Osteoblast (primary cell): ENCODE data around the gene FBXL19. TPM values are rescaled to one million over a fixed set of nuclear protein-coding genes. Genes with fewer than 3 reads are reported as not detected.
A peak's percentile ranks its signal among the peaks of the same experiment; 100 is the strongest.

Experiments
- DNase-seq: peaks from one replicate; pipeline ENCODE4 v3.0.0; 2011; ENCODE audit warnings: low spot score, mixed read lengths; ENCODE audit not compliant: insufficient read length; ENCODE audit errors: missing footprints
- H2AFZ ChIP-seq: 2 replicates; pipeline ENCODE4 v1.6.0; 2011; ENCODE audit warnings: mild to moderate bottlenecking, low read length
- H3K27ac ChIP-seq: 2 replicates; pipeline ENCODE4 v1.5.1; 2011; ENCODE audit warnings: mild to moderate bottlenecking, low read depth, low read length, moderate library complexity
- H3K27me3 ChIP-seq: 2 replicates; pipeline ENCODE4 v1.6.0; 2012; ENCODE audit warnings: mild to moderate bottlenecking, control low read depth, inconsistent platforms, low read length, moderate library complexity; ENCODE audit not compliant: insufficient read depth
- H3K36me3 ChIP-seq: 2 replicates; pipeline ENCODE4 v1.5.1; 2011; ENCODE audit warnings: mild to moderate bottlenecking, low read length, control low read depth, moderate library complexity; ENCODE audit not compliant: insufficient read depth
- H3K4me1 ChIP-seq: 2 replicates; pipeline ENCODE4 v1.5.1; 2011; ENCODE audit warnings: mild to moderate bottlenecking, low read length, control low read depth, moderate library complexity; ENCODE audit not compliant: insufficient read depth
- H3K4me2 ChIP-seq: 2 replicates; pipeline ENCODE4 v1.6.0; 2011; ENCODE audit warnings: mild to moderate bottlenecking, low read length; ENCODE audit not compliant: insufficient read depth
- H3K4me3 ChIP-seq: fragments of 200-600 bp; sonication (generic); 3 replicates; pipeline ENCODE4 v1.5.1; 2012; ENCODE audit warnings: mild to moderate bottlenecking, low read length, inconsistent platforms; ENCODE audit not compliant: insufficient read depth
- H3K79me2 ChIP-seq: 2 replicates; pipeline ENCODE4 v1.6.0; 2012; ENCODE audit warnings: mild to moderate bottlenecking, low read length, control low read depth, inconsistent platforms; ENCODE audit not compliant: insufficient read depth
- H3K9me3 ChIP-seq: 2 replicates; pipeline ENCODE4 v1.5.1; 2011; ENCODE audit warnings: low read depth, low read length, control low read depth
- H4K20me1 ChIP-seq: 2 replicates; pipeline ENCODE4 v1.6.0; 2012; ENCODE audit warnings: mild to moderate bottlenecking, low read length, control low read depth; ENCODE audit not compliant: insufficient read depth
- total RNA-seq: library from RNA; depleted of rRNA; stranded (reverse); fragments of >200 nt; gene quantifications from 2 replicates; pipeline ENCODE4 v1.2.3, GENCODE V29; 2012
- TF ChIP-seq, protein P1 (sequence below): IDR thresholded peaks from 2 replicates; pipeline ENCODE4 v1.5.1; 2011; ENCODE audit warnings: mild to moderate bottlenecking, low read depth, low read length, moderate library complexity; ENCODE audit errors: extremely low read depth

Gene FBXL19
- total RNA-seq, 1 donor = 14.5 TPM

DNA sequence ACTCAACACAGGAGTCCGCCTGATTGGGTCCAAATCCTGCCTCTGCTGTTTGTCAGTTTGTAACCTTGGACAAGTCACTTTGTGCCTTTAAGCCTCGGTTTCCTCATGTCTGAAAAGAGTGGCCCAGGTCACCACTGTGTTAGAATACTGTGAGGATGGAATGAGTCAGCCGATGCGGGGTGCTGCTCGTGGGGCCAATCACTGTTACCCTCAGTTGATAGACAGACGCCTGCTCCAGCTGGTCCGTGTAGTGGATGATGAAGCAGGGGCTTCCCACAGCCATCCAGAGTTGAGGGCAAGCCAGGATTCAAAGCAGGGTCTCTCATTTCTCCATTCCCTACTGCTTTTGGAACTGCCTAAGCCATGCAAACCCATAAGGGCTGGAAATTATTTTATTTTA lies 5.8 kb downstream of the FBXL19 start:
- H2AFZ ChIP-seq = no peak overlapping the region
- no peak overlapping the region for H3K27ac ChIP-seq
- H3K4me3 ChIP-seq = no peak overlapping the region
- H3K9me3 ChIP-seq = no peaks in the 10 kb centered on the region
- peaks cover 45% of the 10 kb centered on the region for H3K36me3 ChIP-seq
- no peak overlapping the region for H3K4me2 ChIP-seq
- no peaks in the 10 kb centered on the region for H3K27me3 ChIP-seq
- peak; percentile 18 for DNase-seq
- H3K79me2 ChIP-seq = peaks cover 7% of the 10 kb centered on the region
- H3K4me1 ChIP-seq = peaks cover 10% of the 10 kb centered on the region
- TF ChIP-seq, protein P1, sequence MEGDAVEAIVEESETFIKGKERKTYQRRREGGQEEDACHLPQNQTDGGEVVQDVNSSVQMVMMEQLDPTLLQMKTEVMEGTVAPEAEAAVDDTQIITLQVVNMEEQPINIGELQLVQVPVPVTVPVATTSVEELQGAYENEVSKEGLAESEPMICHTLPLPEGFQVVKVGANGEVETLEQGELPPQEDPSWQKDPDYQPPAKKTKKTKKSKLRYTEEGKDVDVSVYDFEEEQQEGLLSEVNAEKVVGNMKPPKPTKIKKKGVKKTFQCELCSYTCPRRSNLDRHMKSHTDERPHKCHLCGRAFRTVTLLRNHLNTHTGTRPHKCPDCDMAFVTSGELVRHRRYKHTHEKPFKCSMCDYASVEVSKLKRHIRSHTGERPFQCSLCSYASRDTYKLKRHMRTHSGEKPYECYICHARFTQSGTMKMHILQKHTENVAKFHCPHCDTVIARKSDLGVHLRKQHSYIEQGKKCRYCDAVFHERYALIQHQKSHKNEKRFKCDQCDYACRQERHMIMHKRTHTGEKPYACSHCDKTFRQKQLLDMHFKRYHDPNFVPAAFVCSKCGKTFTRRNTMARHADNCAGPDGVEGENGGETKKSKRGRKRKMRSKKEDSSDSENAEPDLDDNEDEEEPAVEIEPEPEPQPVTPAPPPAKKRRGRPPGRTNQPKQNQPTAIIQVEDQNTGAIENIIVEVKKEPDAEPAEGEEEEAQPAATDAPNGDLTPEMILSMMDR = no peak
- H4K20me1 ChIP-seq = peaks cover 9% of the 10 kb centered on the region

DNA sequence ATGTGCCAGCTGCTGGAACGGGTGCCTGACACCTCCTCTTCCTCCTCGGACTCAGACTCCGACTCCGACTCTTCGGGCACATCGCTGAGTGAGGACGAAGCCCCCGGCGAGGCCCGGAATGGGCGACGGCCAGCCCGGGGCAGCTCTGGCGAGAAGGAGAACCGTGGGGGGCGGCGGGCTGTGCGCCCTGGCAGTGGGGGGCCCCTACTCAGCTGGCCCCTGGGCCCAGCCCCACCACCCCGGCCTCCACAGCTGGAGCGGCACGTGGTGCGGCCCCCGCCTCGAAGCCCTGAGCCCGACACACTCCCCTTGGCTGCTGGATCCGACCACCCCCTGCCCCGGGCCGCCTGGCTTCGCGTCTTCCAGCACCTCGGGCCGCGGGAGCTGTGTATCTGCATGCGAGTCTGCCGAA lies 6.8 kb downstream of the FBXL19 start:
- Histone ChIP-seq H2AFZ (no peak overlapping the region), H3K27ac (no peak overlapping the region), H3K4me2 (no peak overlapping the region), H4K20me1 (peaks cover 3% of the 10 kb centered on the region), H3K4me1 (peaks cover under 1% of the 10 kb centered on the region), H3K4me3 (no peak overlapping the region), H3K27me3 (no peaks in the 10 kb centered on the region), H3K9me3 (no peaks in the 10 kb centered on the region), H3K79me2 (peaks cover 2% of the 10 kb centered on the region), H3K36me3 (peaks cover 45% of the 10 kb centered on the region)
- TF ChIP-seq, protein P1 = no peak
- DNase-seq = no peak

DNA sequence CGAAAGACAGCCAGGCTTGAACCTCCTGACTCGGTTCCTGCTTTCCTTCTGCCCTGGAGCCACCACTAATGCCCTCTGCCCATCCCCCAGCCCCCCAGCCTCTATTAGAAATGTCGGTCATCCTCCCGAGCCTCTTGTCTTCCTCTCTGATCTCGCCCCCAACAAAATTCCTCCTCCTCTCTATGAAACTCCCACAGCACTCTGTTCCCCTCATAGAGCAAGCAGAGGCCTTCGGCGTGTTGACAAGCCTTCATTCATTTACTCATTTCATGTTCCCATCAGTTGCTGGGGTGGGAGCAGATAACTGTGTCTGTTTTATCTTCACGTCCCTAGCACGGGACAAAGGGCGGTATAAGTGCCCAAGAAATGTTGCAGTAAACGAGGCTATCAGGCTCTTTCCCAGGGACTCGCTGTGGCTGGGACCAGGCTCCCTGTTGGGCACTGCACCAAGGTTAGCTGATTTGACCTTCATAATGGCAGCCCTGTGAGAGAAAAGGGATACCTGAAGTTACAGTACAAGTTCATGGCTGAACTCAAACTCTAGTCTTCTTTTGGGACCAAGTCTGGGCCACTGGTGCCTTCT lies 7.8 kb downstream of the FBXL19 start:
- no peaks in the 10 kb centered on the region for H3K9me3 ChIP-seq
- peaks cover 47% of the 10 kb centered on the region for H3K36me3 ChIP-seq
- H3K79me2 ChIP-seq = no peaks in the 10 kb centered on the region
- TF ChIP-seq, protein P1 = no peak
- H4K20me1 ChIP-seq = peaks cover 6% of the 10 kb centered on the region
- no peak overlapping the region for H3K27ac ChIP-seq
- peak; percentile 38 for DNase-seq
- H3K4me3 ChIP-seq = no peak overlapping the region
- no peaks in the 10 kb centered on the region for H3K4me1 ChIP-seq
- no peak overlapping the region for H3K4me2 ChIP-seq
- H3K27me3 ChIP-seq = no peaks in the 10 kb centered on the region
- no peak overlapping the region for H2AFZ ChIP-seq

DNA sequence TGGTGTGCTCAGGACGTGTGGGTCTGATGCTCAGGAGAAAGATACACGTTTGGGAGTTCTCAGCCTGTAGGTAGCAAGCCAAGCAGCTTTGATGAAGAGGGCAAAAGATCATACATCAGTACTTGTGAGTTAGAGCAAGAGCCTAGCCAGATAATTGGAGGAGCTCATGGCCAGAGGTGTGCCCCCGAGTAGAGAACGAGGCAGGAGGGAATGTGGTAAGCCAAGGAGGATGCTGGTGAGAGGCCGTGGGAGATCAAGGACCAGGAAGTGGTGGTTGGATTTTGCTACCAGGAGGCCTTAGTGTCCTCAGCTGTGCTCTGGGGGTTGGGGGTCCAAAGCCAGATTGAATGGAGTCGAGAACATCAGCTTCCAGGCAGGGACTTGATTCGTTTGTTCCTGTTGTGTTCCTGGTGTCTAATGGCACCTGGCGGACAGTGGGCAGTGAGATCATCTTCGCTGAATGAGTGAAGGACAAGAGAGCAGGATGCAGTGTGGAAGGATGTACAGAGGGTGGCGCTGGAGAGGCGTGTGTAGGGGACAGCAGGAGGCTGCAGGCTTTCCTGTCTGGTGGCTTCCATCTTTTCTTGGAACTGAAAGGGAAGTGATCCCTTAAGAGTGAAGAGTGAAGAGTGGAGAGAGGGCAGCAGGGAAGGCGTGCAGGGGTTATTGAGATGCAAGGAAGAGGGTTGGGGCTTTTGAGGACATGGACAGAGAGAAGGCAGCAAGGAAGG lies 11.6 kb downstream of the FBXL19 start:
- Histone ChIP-seq H3K79me2 (peaks cover 4% of the 10 kb centered on the region), H3K27ac (no peak overlapping the region), H4K20me1 (peaks cover 11% of the 10 kb centered on the region), H3K4me3 (no peak overlapping the region), H2AFZ (no peak overlapping the region), H3K4me2 (no peak overlapping the region), H3K9me3 (no peaks in the 10 kb centered on the region), H3K36me3 (peaks cover 27% of the 10 kb centered on the region), H3K27me3 (no peaks in the 10 kb centered on the region), H3K4me1 (no peaks in the 10 kb centered on the region)
- TF ChIP-seq, protein P1 = peak; percentile 63
- peak; percentile 93 for DNase-seq
